ENCODE measurements around the gene ANGPTL1.

The ANGPTL1 gene

DNA sequence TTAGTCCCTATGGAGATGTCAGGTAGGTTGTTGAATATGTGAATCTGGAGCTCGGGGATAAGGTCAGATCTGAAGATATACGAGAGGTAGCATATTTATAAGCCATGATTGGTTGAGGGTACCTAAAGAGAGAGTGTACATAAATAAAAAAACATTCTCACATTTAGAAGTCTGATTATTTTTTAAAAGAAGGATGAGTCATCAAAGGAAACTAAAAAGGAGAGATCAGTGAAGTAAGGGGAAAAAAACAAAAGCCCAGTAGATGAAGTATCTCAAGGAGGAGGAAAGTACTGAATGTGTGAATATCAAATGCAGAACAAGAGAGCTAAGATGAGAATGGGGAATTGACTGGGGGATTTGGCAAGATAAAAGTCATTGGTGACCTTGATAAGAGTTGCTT, 15.7 kb upstream of the ANGPTL1 start:
- no peak overlapping the region for H4K8ac ChIP-seq (ENCODE audit: low read depth, low read length)
- no peak overlapping the region for H2BK120ac ChIP-seq (ENCODE audit: low read depth, low read length)
- H2BK5ac ChIP-seq (ENCODE audit: low read length) = no peak overlapping the region
- H3K27me3 ChIP-seq (ENCODE audit: insufficient read depth, low read length, poor library complexity) = no peaks in the 10 kb centered on the region
- H3K23ac ChIP-seq (ENCODE audit: low read length) = no peak overlapping the region
- H2BK15ac ChIP-seq (replicated peaks; ENCODE audit: low read depth) = no peak overlapping the region
- H3K4me3 ChIP-seq (ENCODE audit: low read length) = no peak overlapping the region
- H3K4me2 ChIP-seq (ENCODE audit: low read length) = no peak overlapping the region
- H2AK5ac ChIP-seq (ENCODE audit: low read length) = no peak overlapping the region
- peak; percentile 10 for DNase-seq
- no peaks in the 10 kb centered on the region for H3K36me3 ChIP-seq (ENCODE audit: control insufficient read depth, insufficient read depth, low read length)
- no peak overlapping the region for H3K4ac ChIP-seq (ENCODE audit: low read depth, low read length)
- no peak overlapping the region for H3K9ac ChIP-seq (ENCODE audit: low read length)
- H3K18ac ChIP-seq (ENCODE audit: low read length) = no peak overlapping the region
- no peak overlapping the region for H4K5ac ChIP-seq (ENCODE audit: low read length)
- H3K79me2 ChIP-seq (ENCODE audit: control insufficient read depth, insufficient read depth, low read length) = no peaks in the 10 kb centered on the region
- H3K27ac ChIP-seq (ENCODE audit: low read depth, low read length) = no peak overlapping the region
- H3K79me1 ChIP-seq (ENCODE audit: low read length) = no peaks in the 10 kb centered on the region
- WGBS (ENCODE audit: extremely low coverage, insufficient coverage, low lambda C conversion rate) = no CpG with 5 or more reads among the region's 2 CpGs
- H3K56ac ChIP-seq (ENCODE audit: low read length) = no peak overlapping the region
- H3K4me1 ChIP-seq (ENCODE audit: control insufficient read depth, low read depth, low read length) = no peaks in the 10 kb centered on the region

DNA sequence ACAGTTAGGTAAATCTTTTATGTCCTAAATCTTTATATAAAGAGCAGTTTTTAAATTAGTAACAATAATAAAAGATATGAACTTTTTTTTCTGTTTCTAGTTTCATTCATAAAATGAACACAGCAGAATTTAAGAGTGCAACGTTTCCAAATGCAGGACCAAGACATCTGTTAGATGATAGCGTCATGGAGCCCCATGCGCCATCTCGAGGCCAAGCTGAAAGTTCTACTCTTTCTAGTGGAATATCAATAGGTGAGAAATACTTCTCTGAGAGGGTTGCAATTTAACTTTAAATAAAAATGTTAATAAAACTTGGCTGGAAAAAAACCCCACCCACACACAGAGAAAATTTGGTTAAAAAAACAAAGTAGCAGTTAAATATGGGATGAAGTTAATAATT, 15.0 kb upstream of the ANGPTL1 start:
- H4K5ac ChIP-seq (ENCODE audit: low read length) = no peak overlapping the region
- H3K79me1 ChIP-seq (ENCODE audit: low read length) = no peaks in the 10 kb centered on the region
- H2BK5ac ChIP-seq (ENCODE audit: low read length) = no peak overlapping the region
- no peak overlapping the region for H3K9ac ChIP-seq (ENCODE audit: low read length)
- H3K27ac ChIP-seq (ENCODE audit: low read depth, low read length) = no peak overlapping the region
- no peak overlapping the region for H3K23ac ChIP-seq (ENCODE audit: low read length)
- no peak overlapping the region for H3K4me3 ChIP-seq (ENCODE audit: low read length)
- no peak overlapping the region for H2BK15ac ChIP-seq (replicated peaks; ENCODE audit: low read depth)
- H3K36me3 ChIP-seq (ENCODE audit: control insufficient read depth, insufficient read depth, low read length) = no peaks in the 10 kb centered on the region
- no peak overlapping the region for H2AK5ac ChIP-seq (ENCODE audit: low read length)
- no peak overlapping the region for H3K4ac ChIP-seq (ENCODE audit: low read depth, low read length)
- no peaks in the 10 kb centered on the region for H3K27me3 ChIP-seq (ENCODE audit: insufficient read depth, low read length, poor library complexity)
- H3K18ac ChIP-seq (ENCODE audit: low read length) = no peak overlapping the region
- H4K8ac ChIP-seq (ENCODE audit: low read depth, low read length) = no peak overlapping the region
- no peak overlapping the region for H2BK120ac ChIP-seq (ENCODE audit: low read depth, low read length)
- no peaks in the 10 kb centered on the region for H3K79me2 ChIP-seq (ENCODE audit: control insufficient read depth, insufficient read depth, low read length)
- no peak overlapping the region for H3K4me2 ChIP-seq (ENCODE audit: low read length)
- no peak for DNase-seq
- no CpG with 5 or more reads among the region's 4 CpGs for WGBS (ENCODE audit: extremely low coverage, insufficient coverage, low lambda C conversion rate)
- H3K56ac ChIP-seq (ENCODE audit: low read length) = no peak overlapping the region
- H3K4me1 ChIP-seq (ENCODE audit: control insufficient read depth, low read depth, low read length) = no peaks in the 10 kb centered on the region

DNA sequence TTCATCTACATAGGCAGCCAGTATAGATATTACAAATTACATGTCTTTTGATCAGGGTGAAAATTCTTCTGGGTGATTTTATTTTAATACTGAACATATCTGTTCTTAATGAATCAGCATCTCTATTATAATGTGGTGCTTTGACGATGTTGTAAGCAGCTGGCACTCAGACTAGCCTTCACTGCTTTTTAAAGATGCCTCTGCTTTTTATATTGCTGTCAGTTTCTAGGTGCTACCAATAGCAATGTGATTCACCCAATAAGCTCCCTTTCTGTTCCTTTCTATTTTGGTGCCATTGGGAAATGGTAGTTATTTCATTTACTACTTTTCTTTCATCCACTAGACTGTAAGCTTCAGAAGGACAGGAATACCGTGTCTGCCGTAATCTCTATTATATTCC, 11.1 kb upstream of the ANGPTL1 start:
- Histone ChIP-seq H3K79me2 (ENCODE audit: control insufficient read depth, insufficient read depth, low read length) (no peaks in the 10 kb centered on the region), H3K9ac (ENCODE audit: low read length) (no peak overlapping the region), H4K5ac (ENCODE audit: low read length) (no peak overlapping the region), H2BK15ac (replicated peaks; ENCODE audit: low read depth) (no peak overlapping the region), H3K4me1 (ENCODE audit: control insufficient read depth, low read depth, low read length) (no peaks in the 10 kb centered on the region), H3K18ac (ENCODE audit: low read length) (no peak overlapping the region), H3K36me3 (ENCODE audit: control insufficient read depth, insufficient read depth, low read length) (no peaks in the 10 kb centered on the region), H2BK5ac (ENCODE audit: low read length) (no peak overlapping the region), H3K27me3 (ENCODE audit: insufficient read depth, low read length, poor library complexity) (no peaks in the 10 kb centered on the region), H3K56ac (ENCODE audit: low read length) (no peak overlapping the region), H2BK120ac (ENCODE audit: low read depth, low read length) (no peak overlapping the region), H3K79me1 (ENCODE audit: low read length) (no peaks in the 10 kb centered on the region), H3K23ac (ENCODE audit: low read length) (no peak overlapping the region), H3K4me2 (ENCODE audit: low read length) (no peak overlapping the region), H2AK5ac (ENCODE audit: low read length) (no peak overlapping the region), H3K27ac (ENCODE audit: low read depth, low read length) (no peak overlapping the region), H3K4me3 (ENCODE audit: low read length) (no peak overlapping the region), H4K8ac (ENCODE audit: low read depth, low read length) (no peak overlapping the region), H3K4ac (ENCODE audit: low read depth, low read length) (no peak overlapping the region)
- DNase-seq = no peak
- WGBS (ENCODE audit: extremely low coverage, insufficient coverage, low lambda C conversion rate) = no CpG with 5 or more reads among the region's 3 CpGs

DNA sequence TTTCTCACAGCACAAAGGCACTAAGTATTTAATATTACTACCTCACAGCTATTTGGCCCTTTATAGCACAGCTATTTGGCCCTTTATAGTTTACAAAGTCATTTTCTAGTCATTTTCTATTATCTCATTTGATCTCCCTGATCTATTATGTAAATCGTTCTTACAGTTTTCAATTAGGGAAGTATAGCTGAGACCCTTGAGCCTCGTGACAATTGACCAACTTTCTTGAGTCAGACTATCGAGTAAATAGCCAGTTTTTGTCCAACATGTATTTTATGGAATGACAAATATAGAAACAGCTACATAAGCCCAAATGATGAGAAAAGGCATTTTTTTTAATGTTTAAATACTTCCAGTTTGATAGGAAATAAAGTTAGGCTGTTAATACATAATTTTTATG, 7.0 kb upstream of the ANGPTL1 start:
- H3K23ac ChIP-seq (ENCODE audit: low read length) = no peak overlapping the region
- no peak overlapping the region for H3K18ac ChIP-seq (ENCODE audit: low read length)
- H3K27ac ChIP-seq (ENCODE audit: low read depth, low read length) = no peak overlapping the region
- no peaks in the 10 kb centered on the region for H3K4me1 ChIP-seq (ENCODE audit: control insufficient read depth, low read depth, low read length)
- H3K36me3 ChIP-seq (ENCODE audit: control insufficient read depth, insufficient read depth, low read length) = no peaks in the 10 kb centered on the region
- H4K8ac ChIP-seq (ENCODE audit: low read depth, low read length) = no peak overlapping the region
- no peaks in the 10 kb centered on the region for H3K27me3 ChIP-seq (ENCODE audit: insufficient read depth, low read length, poor library complexity)
- no peak overlapping the region for H2BK15ac ChIP-seq (replicated peaks; ENCODE audit: low read depth)
- WGBS (ENCODE audit: extremely low coverage, insufficient coverage, low lambda C conversion rate) = no CpG with 5 or more reads among the region's 3 CpGs
- no peaks in the 10 kb centered on the region for H3K79me1 ChIP-seq (ENCODE audit: low read length)
- no peak overlapping the region for H3K4me2 ChIP-seq (ENCODE audit: low read length)
- no peak overlapping the region for H4K5ac ChIP-seq (ENCODE audit: low read length)
- no peak overlapping the region for H3K9ac ChIP-seq (ENCODE audit: low read length)
- no peak overlapping the region for H3K56ac ChIP-seq (ENCODE audit: low read length)
- no peak overlapping the region for H2BK120ac ChIP-seq (ENCODE audit: low read depth, low read length)
- H3K4me3 ChIP-seq (ENCODE audit: low read length) = no peak overlapping the region
- H3K79me2 ChIP-seq (ENCODE audit: control insufficient read depth, insufficient read depth, low read length) = no peaks in the 10 kb centered on the region
- no peak overlapping the region for H2BK5ac ChIP-seq (ENCODE audit: low read length)
- DNase-seq = no peak
- H3K4ac ChIP-seq (ENCODE audit: low read depth, low read length) = no peak overlapping the region
- H2AK5ac ChIP-seq (ENCODE audit: low read length) = no peak overlapping the region

DNA sequence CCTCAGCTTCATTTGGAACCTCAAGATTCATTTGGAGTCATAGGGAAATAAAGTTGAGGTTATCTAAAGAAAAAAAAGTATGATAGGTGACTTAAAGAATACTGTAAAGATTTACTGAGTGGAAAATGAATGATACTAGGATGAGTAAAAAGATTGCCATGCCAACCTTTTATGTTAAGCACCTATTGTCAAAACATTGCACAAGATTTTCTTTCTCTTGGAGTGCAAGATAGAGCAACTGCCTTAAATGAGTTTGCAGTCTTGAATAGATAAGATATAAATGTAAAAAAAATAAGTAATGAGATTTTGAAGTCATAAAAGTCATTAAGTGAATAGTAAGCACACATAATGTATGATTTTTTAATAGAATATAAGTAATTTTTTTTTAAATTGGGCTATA, 5.1 kb upstream of the ANGPTL1 start:
- Histone ChIP-seq H3K4me2 (ENCODE audit: low read length) (no peak overlapping the region), H3K23ac (ENCODE audit: low read length) (no peak overlapping the region), H3K9ac (ENCODE audit: low read length) (no peak overlapping the region), H3K4me1 (ENCODE audit: control insufficient read depth, low read depth, low read length) (peaks cover 3% of the 10 kb centered on the region), H3K4ac (ENCODE audit: low read depth, low read length) (no peak overlapping the region), H4K5ac (ENCODE audit: low read length) (no peak overlapping the region), H3K27ac (ENCODE audit: low read depth, low read length) (no peak overlapping the region), H3K36me3 (ENCODE audit: control insufficient read depth, insufficient read depth, low read length) (no peaks in the 10 kb centered on the region), H2AK5ac (ENCODE audit: low read length) (no peak overlapping the region), H3K4me3 (ENCODE audit: low read length) (no peak overlapping the region), H3K79me2 (ENCODE audit: control insufficient read depth, insufficient read depth, low read length) (no peaks in the 10 kb centered on the region), H2BK15ac (replicated peaks; ENCODE audit: low read depth) (no peak overlapping the region), H3K79me1 (ENCODE audit: low read length) (no peaks in the 10 kb centered on the region), H2BK120ac (ENCODE audit: low read depth, low read length) (no peak overlapping the region), H2BK5ac (ENCODE audit: low read length) (no peak overlapping the region), H3K18ac (ENCODE audit: low read length) (no peak overlapping the region), H3K56ac (ENCODE audit: low read length) (no peak overlapping the region), H4K8ac (ENCODE audit: low read depth, low read length) (no peak overlapping the region), H3K27me3 (ENCODE audit: insufficient read depth, low read length, poor library complexity) (no peaks in the 10 kb centered on the region)
- DNase-seq = no peak

DNA sequence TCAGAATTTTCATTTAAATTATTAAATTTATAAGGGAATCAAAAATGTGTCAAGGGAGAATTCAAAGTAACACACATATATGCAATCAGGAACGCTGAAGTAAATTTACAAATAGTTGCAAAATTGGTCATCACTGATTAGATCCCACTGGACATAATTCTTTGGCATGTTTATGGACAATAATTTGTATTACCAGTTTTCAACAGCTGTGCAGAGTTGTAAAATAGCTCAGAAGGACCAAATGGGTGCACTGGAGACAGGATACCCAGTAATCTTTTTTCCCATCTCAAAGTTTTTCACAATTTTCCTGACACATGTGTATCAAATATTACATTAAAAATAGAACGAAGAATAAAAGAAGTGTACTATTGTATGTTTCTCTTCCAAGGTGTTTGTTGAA, 4.1 kb upstream of the ANGPTL1 start:
- H3K23ac ChIP-seq (ENCODE audit: low read length) = no peak overlapping the region
- WGBS (ENCODE audit: extremely low coverage, insufficient coverage, low lambda C conversion rate) = no CpG with 5 or more reads among the region's 2 CpGs

More for the DNA sequence above, 4.1 kb upstream of the ANGPTL1 start:
- H3K27me3 ChIP-seq (ENCODE audit: insufficient read depth, low read length, poor library complexity) = no peaks in the 10 kb centered on the region
- H3K79me1 ChIP-seq (ENCODE audit: low read length) = no peaks in the 10 kb centered on the region
- H3K79me2 ChIP-seq (ENCODE audit: control insufficient read depth, insufficient read depth, low read length) = no peaks in the 10 kb centered on the region
- no peak overlapping the region for H3K9ac ChIP-seq (ENCODE audit: low read length)
- H4K5ac ChIP-seq (ENCODE audit: low read length) = no peak overlapping the region
- H3K4me3 ChIP-seq (ENCODE audit: low read length) = no peak overlapping the region
- no peak overlapping the region for H2AK5ac ChIP-seq (ENCODE audit: low read length)
- no peak overlapping the region for H3K4ac ChIP-seq (ENCODE audit: low read depth, low read length)
- no peak overlapping the region for H2BK5ac ChIP-seq (ENCODE audit: low read length)
- H3K4me2 ChIP-seq (ENCODE audit: low read length) = no peak overlapping the region
- peaks cover 5% of the 10 kb centered on the region for H3K4me1 ChIP-seq (ENCODE audit: control insufficient read depth, low read depth, low read length)
- H4K8ac ChIP-seq (ENCODE audit: low read depth, low read length) = no peak overlapping the region
- H3K27ac ChIP-seq (ENCODE audit: low read depth, low read length) = no peak overlapping the region
- no peak overlapping the region for H2BK15ac ChIP-seq (replicated peaks; ENCODE audit: low read depth)
- H3K36me3 ChIP-seq (ENCODE audit: control insufficient read depth, insufficient read depth, low read length) = no peaks in the 10 kb centered on the region
- DNase-seq = no peak
- H3K18ac ChIP-seq (ENCODE audit: low read length) = no peak overlapping the region
- H2BK120ac ChIP-seq (ENCODE audit: low read depth, low read length) = no peak overlapping the region
- no peak overlapping the region for H3K56ac ChIP-seq (ENCODE audit: low read length)
